Measurements from ENCODE around the gene LTC4S. TPM values are rescaled to one million over a fixed set of nuclear protein-coding genes. Genes with fewer than 3 reads are reported as not detected.

LTC4S gene
- total and polyA plus RNA-seq, 2 experiments from 2014 or later, result 5.8 to 10.1 TPM

GRCh38 chr5:179801304-179802206 is 7.8 kb downstream of the LTC4S start:
- peaks cover 27% of the 10 kb centered on the region for H3K27me3 Mint-ChIP-seq (ENCODE audit: insufficient read depth, low read depth, poor library complexity)
- no peaks in the 10 kb centered on the region for H3K27me3 ChIP-seq (ENCODE audit: insufficient read depth)
- peaks cover 8% of the 10 kb centered on the region for H3K4me1 ChIP-seq (ENCODE audit: insufficient read depth)
- ATAC-seq (peak; percentile 47), DNase-seq (ENCODE audit: low spot score) (peak; percentile 92)
- peaks cover 37% of the 10 kb centered on the region for H3K36me3 Mint-ChIP-seq (ENCODE audit: low read depth)
- no peak overlapping the region for H2AFZ ChIP-seq
- H3K36me3 ChIP-seq (ENCODE audit: insufficient read depth), result no peaks in the 10 kb centered on the region; the same call in 1 of the 2 replicates
- peaks cover 19% of the 10 kb centered on the region for H3K79me2 ChIP-seq (replicated peaks; ENCODE audit: insufficient read depth)
- no peak overlapping the region; the same call in 1 of the 2 replicates for H3K27ac Mint-ChIP-seq
- no peak overlapping the region; the same call in 2 of the 3 replicates for H3K4me3 Mint-ChIP-seq
- H4K20me1 ChIP-seq (replicated peaks; ENCODE audit: insufficient read depth), result peaks cover 17% of the 10 kb centered on the region
- H3K9me2 ChIP-seq (ENCODE audit: insufficient read depth), result no peaks in the 10 kb centered on the region
- no peak overlapping the region for H3K4me3 ChIP-seq
- H3K4me1 Mint-ChIP-seq, result peaks cover 34% of the 10 kb centered on the region
- TF ChIP-seq STAT1 (IDR thresholded peaks at IDR 0.05; ENCODE audit: unreplicated experiment) (no peak), REST (IDR thresholded peaks at IDR 0.05; ENCODE audit: unreplicated experiment) (no peak), ZNF114 (CRISPR knock-in tag; IDR thresholded peaks at IDR 0.05) (no peak), CREB1 (CRISPR knock-in tag; IDR thresholded peaks at IDR 0.05; ENCODE audit: low read depth) (0 out of 2 replicates have a peak, but pooled peaks have one; percentile 32), EZH2 (IDR thresholded peaks at IDR 0.05; ENCODE audit: low read depth, unreplicated experiment) (no peak), ZNF331 (CRISPR knock-in tag; IDR thresholded peaks at IDR 0.05; ENCODE audit: low read depth) (no peak)
- TF ChIP-seq, protein P1, sequence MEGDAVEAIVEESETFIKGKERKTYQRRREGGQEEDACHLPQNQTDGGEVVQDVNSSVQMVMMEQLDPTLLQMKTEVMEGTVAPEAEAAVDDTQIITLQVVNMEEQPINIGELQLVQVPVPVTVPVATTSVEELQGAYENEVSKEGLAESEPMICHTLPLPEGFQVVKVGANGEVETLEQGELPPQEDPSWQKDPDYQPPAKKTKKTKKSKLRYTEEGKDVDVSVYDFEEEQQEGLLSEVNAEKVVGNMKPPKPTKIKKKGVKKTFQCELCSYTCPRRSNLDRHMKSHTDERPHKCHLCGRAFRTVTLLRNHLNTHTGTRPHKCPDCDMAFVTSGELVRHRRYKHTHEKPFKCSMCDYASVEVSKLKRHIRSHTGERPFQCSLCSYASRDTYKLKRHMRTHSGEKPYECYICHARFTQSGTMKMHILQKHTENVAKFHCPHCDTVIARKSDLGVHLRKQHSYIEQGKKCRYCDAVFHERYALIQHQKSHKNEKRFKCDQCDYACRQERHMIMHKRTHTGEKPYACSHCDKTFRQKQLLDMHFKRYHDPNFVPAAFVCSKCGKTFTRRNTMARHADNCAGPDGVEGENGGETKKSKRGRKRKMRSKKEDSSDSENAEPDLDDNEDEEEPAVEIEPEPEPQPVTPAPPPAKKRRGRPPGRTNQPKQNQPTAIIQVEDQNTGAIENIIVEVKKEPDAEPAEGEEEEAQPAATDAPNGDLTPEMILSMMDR (conservative IDR thresholded peaks at IDR 0.05; ENCODE audit: low read depth in 2 of 2), result peak; percentile 65 to 88
- H3K9me3 Mint-ChIP-seq, result no peaks in the 10 kb centered on the region
- no peak overlapping the region; the same call in 1 of the 2 replicates for H3K4me2 ChIP-seq
- peaks cover 9% of the 10 kb centered on the region for H3F3A ChIP-seq (replicated peaks; ENCODE audit: low read depth)
- no peak overlapping the region for H3K27ac ChIP-seq (ENCODE audit: low read depth)
